OCI-LY3 (cell line): ENCODE measurements around the gene PAM.

Source experiments
- CTCF ChIP-seq: fragments of 200-600, 300-600 bp; sonication (generic); IDR thresholded peaks from 2 replicates; pipeline ENCODE4 v1.5.1; 2014; ENCODE audit warnings: antibody characterized with exemption, low read length, low read depth
- EZH2phosphoT487 ChIP-seq: fragments of 200-600 bp; shearing (Covaris generic); IDR thresholded peaks from 2 replicates; pipeline ENCODE4 v1.6.1; 2018; ENCODE audit warnings: antibody characterized with exemption, mixed run types, low read depth

GRCh38 chr5:102713682-102714231 is 41.3 kb upstream of the PAM start:
- TF ChIP-seq CTCF, result no peak
- no peak for TF ChIP-seq EZH2phosphoT487
